Measurements from ENCODE around the gene KCMF1.

Gene KCMF1

DNA sequence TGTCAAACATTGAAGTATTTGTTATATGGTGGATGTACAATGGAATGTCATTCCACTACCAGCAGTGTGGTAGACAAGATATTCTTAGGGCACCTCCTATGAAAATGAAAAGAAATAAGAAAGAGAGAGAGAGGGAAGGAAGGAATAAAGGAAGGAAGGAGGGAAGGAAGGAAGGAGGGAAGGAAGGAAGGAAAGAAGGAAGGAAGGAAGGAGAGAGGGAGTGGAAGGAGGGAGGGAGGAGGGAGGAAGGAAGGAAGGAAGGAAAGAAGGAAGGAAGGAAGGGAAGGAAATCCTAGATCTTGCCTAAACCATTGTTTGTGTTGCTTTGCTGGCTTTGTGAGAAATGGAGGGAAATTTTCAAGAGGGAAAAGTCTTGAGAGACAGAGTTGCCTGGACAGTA, 112.1 kb downstream of the KCMF1 start:
- no peak for DNase-seq (ENCODE audit: low spot score)

DNA sequence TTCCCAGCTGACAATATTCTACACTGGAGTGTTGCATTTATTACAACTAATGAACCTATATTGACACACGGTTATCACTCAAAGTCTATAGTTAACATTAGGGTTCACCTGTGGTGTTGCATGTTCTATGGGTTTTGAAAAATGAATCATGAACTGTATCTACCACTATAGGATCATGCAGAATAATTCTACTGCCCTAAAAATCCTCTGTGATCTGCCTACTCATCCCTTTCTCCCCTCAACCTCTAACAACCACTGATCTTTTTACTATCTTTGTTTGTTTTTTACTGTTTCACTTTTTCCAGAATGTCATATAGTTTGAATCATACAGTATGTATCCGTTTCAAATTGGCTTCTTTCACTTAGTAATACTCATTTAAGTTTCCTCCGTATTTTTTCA, 114.6 kb downstream of the KCMF1 start:
- no peak for DNase-seq (ENCODE audit: low spot score)

DNA sequence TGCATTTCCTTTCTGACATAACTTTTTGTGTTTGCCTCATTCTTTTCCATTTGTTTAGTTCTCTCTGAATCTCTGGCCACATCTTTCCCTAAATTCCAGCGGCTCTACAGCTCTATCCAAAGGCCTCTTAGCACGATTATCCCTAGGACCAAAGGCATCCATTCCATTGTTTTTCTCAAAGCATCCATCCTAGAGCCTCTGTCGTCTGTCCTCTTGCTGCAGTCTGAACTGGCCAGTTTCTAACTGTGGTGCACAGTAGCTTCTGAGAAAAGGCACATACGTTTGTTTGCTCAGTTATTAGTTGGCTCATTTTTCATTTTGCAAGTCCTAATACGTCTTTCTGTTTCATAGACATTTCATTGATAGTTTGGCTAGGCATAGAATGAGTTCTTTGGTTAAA, 116.6 kb downstream of the KCMF1 start:
- no peak for DNase-seq (ENCODE audit: low spot score)

DNA sequence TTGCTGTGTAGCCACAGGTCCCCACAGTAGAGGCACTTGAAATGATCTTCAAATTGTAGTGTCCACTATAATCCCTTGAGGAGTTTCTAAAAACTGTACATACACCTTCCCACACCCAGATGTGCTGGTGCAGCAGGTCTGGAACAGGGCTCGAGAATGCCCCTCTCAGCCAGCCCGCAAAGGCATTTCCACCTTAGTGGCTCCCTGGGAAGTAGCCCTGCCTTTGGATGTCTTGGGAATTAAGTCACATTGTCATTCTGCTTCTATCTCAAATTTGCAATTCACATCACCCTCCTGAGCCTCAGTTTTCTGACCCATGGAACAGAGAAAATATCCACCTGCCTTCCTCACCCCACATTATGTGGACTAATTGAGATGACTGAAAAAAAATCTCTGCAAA, 118.0 kb downstream of the KCMF1 start:
- no peak for DNase-seq (ENCODE audit: low spot score)

DNA sequence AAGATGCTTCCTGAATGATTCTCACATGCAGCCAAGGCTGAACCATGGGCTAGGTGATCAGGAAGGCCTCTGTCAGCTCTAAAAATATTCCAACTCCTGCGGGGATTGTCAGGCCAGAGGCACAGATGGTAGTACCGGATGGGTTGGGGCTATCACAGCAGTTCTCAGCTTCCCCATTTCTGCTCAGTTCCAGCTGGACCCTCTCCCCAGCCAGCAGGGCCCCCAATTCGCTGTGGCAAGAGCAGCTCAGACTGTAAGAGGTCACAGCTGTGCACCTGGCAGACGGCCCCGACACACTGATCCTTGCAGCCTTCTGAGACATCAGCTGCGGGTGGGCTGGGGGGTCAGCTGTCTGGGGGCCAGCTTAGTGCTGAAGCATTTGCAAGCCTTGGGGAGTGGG, 118.6 kb downstream of the KCMF1 start:
- no peak for DNase-seq (ENCODE audit: low spot score)

DNA sequence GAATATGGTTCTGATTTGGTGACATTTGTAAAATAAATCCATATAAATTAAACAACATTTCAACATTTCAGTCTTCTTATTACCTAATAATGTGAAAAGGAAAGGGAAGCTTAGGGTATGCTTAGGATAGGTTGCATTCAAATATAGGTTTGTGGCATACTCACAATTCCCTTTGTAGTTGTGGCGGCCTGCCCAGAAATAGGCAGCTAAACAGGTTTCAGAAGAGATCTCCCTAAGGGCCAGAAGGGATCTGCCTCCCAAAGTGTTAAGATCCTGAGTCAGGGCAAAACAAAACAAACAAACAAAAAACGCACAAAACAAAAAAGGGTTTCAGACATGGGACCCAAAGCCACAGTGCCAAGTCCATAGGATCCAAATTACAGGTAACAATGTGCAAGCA, 120.9 kb downstream of the KCMF1 start:
- DNase-seq (ENCODE audit: low spot score), result no peak

DNA sequence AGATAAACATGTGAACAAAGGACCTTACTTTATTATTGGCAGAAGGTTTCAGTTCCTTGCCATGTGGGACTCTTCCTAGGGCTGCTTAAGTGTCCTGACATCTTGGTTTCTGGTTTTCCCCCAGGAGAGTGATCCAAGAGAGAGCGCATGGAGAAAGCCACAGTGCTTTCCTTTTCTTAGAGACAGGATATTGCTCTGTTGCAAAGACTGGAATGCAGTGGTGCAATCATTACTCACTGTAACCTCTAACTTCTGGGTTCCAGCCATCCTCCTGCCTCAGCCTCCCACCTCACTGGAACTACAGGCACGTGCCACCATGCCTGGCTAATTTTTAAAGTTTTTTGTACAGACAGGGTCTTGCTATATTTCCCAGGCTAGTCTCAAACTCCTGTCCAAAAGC, 124.1 kb downstream of the KCMF1 start:
- DNase-seq (ENCODE audit: low spot score), result no peak

DNA sequence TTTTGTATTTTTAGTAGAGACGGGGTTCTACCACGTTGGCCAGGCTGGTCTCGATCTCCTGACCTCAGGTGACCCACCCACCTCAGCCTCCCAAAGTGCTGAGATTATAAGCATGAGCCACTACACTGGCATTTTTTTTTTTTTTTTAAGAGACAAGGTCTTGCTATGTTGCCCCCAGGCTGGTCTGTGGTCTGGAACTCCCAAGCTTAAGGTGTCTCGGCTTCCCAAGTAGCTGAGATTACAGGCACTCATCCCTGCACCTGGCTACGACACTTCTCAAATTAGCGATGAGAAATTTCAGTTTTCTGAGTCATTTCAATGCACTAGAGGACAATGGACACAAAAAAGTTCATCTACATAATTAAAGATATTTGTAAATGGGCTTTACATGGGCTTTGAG, 125.7 kb downstream of the KCMF1 start:
- DNase-seq (ENCODE audit: low spot score), result no peak

DNA sequence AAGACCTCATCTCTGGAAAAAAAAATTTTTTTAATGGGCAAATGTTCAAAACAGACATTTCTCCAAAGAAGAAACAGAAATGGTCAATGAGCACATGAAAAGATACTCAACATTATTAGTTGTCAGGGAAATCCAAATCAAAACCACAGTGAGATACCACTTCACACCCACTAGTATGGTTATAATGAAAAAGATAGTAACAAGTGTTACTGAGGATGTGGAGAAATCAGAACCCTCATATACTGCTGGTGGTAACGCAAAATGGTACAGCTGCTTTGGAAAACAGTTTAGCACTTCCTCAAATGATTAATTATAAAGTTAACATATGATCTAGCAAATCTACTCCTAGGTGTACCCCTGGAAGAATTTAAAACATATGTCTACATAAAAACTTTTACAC, 133.3 kb downstream of the KCMF1 start:
- DNase-seq (ENCODE audit: low spot score), result no peak

DNA sequence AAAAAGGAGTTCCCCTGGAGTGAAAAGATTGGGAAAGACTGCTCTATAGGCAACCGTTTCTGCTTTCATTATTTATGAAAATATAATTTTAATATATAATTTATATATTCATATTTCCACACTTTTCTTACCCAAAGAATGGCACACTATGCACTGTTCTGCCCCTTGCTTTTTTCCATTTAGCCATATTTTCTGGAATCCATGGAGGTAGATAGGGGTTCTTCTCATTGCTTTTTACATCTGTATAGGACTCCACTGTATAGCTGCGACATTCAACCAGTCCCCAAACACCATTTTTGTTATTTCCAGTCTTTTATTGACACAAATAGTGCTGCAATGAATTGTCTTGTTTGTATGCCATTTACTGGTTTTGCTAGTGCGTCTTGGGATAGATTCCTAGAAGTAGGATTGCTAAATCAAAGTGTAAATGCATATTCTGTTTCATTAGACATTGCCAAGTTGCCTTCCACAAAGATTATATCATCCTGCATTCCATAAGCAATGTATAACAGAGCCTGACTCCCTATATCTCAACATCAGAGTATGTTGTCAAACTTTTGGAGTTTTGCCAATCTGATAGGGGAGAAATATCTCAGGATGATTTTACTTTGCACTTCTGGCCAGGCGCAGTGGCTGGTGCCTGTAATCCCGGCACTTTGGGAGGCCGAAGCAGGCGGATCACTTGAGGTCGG, 135.7 kb downstream of the KCMF1 start:
- DNase-seq (ENCODE audit: low spot score), result no peak

Data from activated CD4-positive, alpha-beta T cell treated with anti-CD3 and anti-CD28 coated beads, Interleukin-2, Interleukin-4, amounts not matched to agents 100 ng/mL and 50 ng/mL, durations not matched to agents 16 hours and 8 hours (primary cell).